Measurements from ENCODE around the gene FEM1B. TPM values are rescaled to one million over a fixed set of nuclear protein-coding genes. Genes with fewer than 3 reads are reported as not detected.

FEM1B gene
- polyA plus RNA-seq, 4 donors: 50.1 to 66.4 (median 56.0) TPM

DNA sequence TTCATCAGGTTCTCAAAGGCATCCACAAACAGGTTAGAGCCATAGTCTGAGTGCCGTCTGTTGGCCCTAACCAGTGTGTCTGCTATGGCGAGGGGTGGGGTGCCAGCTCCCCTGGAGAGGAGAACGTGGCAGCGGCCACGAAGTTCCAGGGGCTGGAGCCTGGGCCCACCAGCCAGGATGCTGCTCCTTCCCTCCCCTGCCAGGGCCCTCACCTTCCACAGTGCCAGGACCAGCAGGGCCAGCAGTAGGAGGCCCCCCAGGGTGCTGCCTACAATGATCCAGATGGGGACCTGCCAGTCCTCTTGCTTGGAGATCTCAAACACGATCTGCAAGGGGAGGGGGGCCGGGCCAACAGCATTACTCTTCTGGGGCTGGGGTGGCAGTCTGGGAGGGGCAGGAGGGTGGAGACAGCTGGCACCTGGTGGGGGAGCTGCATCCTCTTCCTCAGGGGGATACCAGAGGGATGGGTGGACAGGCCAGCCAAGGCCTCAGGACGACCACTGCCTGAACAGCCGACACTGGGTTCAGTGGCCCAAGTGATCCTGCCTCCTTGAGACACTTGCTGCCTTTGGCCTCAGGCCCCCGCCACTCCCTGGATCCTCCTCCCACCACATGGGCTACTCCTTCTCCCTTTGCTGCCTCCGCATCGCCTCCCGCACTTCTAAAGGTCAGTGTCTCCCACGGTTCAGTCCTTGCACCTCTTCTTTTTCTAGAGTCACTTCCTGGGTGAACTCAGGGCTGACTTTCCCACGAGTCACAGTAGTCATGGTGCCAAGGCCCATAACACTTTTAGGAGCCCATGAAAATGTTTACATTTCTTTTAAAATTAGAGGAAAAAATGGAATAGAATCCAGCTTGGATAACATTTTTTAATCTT lies 26.3 kb downstream of the FEM1B start:
- no peak for DNase-seq (ENCODE audit: low read depth in 4 of 4, low spot score in 2 of 4)

DNA sequence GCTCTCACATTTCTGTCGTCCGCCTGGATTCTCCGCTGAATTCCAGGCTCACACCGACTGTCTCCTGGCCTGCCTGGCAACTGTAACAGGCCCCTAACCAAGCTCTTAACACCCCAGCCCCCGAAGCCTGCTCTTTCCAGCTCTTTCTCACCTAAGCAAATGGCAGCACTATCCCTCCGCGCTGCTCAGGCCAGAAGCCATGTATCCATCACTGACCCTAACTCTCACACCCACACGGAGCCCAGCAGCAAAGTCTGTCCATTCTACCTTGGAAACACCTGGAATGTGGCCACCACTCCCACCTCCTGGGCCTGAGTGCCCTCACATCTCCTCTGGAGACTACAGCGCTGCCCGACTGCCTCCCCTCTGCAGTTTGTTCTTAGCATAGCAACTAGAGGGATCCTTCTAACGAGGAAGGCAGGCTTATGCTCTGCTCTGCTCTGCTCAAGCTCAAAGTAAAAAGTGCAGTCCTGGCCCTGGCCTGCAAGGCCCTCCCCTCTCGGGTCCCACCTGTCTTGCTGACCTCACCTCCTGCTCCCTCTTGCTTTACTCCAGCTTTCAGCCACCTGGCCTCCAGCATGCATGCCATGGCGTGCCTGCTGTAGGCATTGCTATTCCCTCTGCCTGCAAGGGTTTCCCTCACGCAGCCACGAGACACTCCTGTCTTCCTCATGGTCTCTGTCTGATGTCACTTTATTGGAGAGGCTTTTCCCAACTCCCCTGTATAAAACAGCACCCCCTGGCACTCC lies 27.2 kb downstream of the FEM1B start:
- no peak for DNase-seq (ENCODE audit: low read depth in 4 of 4, low spot score in 2 of 4)

DNA sequence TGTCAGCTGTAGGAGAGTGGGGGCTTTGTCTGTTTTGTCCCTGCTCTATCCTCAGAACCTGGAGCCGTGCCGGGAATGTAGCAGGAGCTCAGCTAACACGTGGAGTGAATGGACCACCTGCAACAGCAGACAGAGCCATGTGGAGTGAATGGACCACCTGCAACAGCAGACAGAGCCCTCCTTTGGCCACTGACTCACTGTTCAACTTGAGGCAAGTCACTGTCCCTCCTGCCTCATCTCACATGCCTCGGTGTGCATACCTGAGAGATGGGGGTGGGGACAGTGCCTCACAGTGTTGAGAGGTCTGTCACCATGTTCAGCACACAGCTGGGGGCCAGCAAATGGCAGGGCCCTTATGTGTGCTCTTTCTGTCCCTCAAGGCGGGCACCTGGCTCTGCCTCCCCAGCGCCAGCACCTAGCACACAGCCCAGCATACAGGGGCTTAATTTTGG lies 27.9 kb downstream of the FEM1B start:
- DNase-seq (ENCODE audit: low read depth in 4 of 4, low spot score in 2 of 4): no peak

DNA sequence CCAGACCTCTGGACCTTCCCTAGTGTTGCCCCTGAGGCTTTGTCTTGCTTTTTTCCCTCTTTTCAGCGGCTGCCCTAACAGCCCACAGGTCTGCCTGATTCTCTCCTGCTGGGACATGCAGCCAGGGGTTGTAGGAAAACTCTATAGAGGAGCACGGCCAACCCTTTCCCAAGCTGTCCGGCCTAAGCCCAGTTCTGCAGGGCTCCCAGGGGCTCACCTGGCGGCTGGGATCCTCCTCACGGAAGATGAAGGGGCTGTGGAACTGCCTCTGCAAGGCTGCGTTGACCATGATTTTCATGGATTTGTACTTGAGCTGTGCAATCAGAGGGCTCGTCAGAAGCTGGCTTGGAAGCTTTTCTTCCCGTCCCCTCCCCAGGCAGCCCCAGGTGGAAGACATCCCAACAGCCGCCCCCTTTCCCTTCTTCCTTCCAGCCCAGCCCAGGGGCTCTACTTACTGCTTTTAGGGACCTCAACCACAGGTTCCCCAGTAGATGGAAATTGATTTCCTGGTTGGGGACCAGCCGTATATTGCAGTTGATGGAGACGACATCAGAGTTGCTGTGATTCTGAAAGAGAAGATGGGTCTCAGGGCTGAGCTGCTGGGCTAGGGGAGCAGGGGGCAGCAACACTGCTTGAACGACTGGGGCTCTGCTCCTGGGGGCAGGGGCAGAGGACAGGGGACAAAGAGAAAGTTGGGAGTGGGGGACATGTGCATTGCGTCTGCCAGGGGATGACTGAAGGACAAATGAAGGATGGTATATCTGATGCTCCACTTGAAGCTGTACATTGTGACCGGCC lies 29.8 kb downstream of the FEM1B start:
- DNase-seq (ENCODE audit: low read depth in 4 of 4, low spot score in 2 of 4): no peak

DNA sequence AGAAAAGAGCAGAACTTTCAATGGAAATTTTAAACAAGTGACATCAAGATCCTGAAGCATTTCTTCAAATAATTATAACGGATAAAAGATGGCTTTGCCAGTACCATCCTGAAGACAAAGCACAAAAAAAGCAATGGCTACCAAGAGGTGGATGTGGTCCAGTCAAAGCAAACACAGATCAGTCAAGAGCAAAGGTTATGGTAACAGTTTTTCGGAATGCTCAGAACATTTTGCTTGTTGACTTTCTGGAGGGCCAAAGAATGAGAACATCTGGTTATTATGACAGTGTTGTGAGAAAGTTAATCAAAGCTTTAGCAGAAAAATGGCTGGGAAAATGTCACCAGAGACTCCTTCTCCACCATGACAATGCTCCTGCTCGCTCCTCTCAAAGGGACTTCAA lies 31.5 kb downstream of the FEM1B start:
- DNase-seq (ENCODE audit: low read depth in 4 of 4, low spot score in 2 of 4): no peak

DNA sequence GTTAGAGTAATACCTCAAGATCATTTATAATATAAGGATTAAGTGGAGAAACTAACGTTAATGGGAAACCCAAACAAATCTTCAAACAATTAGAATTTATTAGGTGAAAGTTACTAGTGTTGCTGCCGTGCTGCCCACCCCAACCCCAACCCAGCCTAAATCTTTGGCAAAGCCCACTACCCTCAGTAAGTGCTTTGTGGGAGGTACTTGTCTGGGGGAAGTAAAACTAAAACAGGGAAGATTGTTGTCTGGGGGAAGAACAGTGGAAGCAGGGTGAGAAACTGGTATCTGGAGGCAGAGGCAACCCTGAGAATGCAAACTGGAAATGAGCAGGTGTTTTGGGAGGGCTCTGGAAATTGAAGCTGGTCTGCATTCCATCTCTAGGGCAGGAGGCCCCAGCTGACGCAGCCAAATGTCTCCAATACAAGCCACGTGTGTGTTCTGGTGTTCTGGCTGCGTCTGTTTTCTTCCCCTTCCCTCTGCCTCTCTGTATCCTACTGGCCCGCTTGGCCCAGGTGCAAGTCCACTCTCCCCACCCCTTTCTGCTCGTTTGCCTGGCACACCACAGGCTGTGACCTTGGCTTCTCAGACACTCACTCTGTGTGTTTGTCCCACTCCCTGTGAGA lies 32.7 kb downstream of the FEM1B start:
- DNase-seq (ENCODE audit: low read depth in 4 of 4, low spot score in 2 of 4): no peak

DNA sequence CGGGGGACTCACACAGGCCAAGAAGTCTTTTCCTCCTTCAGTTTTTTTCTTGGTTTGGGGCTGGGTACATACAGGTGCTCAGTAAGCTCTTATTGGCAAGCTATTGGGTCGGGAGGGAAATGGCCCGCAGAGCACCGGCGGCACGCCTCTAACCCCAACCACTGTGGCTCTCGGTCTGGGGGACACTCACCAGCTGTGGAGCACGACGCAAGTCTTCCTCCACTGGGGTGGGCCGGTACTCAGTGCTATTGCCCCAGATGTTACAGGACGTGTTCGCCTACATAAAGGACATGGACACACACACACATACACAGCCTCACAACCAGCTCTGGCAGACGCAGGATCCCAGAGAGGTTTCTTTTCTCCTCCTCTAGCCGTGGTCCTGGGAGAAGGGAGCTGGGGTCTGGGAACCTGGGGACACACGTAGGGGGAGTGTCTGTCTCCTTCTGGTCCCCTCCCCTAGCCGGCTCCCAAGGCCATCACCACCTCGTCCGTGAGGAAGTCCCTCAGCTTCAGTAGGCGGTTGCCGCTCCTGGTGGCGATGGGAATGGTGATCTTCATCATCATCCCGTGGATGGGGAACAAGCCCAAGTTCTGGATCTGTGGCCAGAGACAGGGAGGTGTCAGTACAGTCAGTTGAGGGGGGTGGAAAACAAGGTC lies 33.4 kb downstream of the FEM1B start:
- DNase-seq (ENCODE audit: low read depth in 4 of 4, low spot score in 2 of 4): no peak

DNA sequence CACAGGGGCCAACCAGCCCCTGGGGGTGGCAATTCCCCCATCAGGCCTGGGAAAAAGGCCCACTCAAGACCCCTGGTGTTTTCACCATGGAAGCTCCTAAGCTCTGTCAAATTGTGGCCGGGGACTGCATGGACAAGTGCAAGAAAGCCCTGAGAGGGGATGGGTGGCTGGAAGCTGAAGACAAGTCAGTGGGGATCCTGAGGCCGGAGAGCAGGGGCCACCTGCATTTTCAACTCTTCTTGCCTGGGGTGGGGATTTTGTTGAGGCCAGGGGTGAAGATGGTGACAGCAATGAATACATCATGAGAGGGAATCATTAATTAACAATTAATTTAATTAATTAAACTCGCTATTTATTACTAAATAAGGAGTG lies 33.9 kb downstream of the FEM1B start:
- DNase-seq (ENCODE audit: low read depth in 4 of 4, low spot score in 2 of 4): no peak

DNA sequence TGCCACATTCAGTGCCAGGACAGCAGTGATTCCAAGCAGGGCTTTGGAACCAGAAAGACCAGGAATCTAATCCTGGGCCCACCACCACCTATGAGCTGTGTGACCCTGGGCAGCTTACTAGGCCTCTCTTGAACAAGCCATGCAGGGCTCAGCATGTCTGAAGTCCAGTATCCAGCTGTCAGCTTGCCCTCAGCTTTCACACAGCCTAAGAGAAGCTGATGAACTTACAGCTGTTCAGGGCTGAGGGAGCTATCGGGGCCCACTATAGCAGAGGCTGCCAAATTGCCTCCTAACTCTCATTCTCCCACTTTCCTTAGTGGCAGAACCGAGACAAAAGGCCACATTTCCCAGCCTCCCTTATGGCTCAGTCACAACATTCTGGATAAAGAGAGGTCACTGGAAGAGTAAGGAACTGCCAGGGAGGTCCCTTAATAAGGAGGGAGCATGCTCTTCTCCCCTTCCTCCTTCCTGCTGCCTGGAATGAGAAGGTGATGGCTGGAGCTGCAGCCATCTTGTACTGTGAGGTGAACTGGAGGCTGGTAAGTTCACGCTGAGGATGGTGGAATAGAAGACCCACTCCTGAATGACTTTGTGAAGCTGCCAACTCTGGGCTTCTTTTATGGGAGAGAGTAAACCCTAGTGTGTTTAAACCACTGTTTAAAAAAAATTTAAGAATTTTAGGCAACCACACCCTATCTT lies 34.5 kb downstream of the FEM1B start:
- DNase-seq (ENCODE audit: low read depth in 4 of 4, low spot score in 2 of 4): no peak

DNA sequence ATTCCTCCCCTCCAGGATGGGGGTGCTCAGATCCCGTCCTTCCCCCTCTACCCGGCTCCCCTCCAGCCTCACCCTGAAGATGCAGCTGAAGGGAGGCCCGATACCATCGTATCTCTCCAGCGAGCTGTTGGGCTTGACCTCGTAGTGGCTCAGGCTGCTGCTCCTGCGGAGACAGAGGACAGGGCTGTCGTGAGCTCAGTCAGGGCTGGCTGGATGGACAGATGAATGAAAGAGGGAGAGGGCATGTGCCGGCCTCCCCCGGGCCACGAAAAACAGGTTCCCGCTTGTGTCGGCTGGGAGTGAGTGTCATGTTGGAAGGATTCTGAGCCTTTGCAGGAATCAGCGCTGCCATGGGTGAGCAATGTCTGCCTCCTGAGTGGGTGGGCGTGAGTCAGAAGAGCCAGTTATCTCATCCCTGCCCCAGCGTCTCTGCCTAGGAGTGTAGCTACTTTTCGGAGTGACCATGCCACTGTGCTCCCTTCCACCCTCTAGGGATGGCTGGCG lies 35.2 kb downstream of the FEM1B start:
- DNase-seq (ENCODE audit: low read depth in 4 of 4, low spot score in 2 of 4): no peak

DNA sequence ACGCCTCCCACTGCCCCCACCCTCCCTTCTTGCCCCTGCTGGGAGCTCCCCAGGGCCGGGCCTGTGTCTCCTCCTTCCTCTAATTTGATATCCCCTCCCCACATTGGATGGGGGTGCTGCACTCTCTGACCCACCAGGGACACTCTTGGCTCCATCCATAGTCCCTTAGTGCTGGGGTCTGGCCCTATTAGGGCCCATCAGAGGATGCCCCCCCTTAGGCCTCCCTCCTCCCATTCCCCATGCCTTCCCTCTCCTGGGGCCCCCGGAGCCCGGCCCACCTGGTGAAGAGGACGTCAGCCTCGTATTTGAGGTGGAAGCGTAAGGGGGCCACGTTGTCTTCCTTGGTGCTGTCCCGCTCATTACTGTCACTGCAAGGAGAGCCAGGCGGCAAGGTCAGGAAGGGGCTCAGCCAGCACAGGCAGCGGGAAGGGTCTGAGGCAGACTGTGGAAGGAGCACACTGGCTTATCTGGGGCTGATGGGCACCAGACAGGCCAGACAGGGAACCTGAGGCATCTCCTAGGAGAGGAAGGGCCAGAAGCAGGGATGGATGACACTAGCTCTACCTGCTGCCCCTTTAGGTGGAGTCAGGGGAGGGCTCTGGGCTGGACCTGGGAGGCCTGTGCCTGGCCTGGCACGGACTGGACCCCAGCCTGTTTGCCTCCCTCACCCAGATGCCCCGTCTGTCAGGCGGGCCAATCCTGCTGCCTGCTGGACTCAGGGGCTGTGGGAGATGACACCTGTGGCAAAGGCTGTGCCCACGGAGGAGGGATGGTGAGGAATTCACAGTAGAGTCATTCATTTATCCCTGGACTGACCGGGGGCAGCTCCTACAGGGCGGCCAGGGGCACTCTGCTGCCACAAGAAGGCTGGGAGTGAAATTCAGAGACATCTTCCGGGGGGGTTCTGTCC lies 36.2 kb downstream of the FEM1B start:
- DNase-seq (ENCODE audit: low read depth in 4 of 4, low spot score in 2 of 4): no peak

DNA sequence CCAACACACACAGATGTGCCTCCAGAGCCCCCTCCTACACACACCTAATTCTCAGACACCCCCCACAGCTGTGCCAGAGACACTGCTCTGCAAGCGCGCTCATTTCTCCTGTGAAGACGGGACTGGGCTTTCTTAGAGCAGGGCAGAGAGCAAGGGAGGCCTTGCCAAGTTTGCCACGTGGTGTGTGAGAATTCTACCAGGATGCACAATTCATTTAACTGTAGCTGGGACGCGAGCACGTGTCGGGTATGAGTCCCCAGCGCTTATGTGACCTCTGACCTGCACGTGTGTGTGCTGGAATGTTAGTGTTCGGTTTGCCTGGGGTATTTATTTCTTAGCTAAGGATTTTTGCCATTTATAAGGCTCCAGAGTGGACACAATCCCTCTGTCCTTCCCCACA lies 37.0 kb downstream of the FEM1B start:
- DNase-seq (ENCODE audit: low read depth in 4 of 4, low spot score in 2 of 4): no peak

DNA sequence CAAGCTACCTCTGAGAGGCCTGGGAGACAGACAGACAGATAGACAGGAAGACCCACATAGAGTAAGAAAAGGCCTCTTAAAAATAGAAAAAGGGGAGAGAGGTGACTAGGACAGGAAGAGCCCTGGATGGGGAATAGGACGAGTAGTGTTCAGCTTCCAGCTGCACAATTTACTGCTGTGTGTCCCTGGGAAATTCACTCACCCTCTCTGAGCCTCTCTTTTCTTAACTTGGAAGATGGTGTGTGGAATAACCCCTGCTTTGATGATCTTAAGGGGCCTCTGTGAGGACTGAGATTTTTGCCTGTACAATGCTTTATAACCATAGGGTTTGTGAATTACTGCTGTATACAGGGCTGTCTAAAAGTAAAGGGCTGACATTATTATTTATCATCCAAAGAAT lies 37.5 kb downstream of the FEM1B start:
- DNase-seq (ENCODE audit: low read depth in 4 of 4, low spot score in 2 of 4): no peak

DNA sequence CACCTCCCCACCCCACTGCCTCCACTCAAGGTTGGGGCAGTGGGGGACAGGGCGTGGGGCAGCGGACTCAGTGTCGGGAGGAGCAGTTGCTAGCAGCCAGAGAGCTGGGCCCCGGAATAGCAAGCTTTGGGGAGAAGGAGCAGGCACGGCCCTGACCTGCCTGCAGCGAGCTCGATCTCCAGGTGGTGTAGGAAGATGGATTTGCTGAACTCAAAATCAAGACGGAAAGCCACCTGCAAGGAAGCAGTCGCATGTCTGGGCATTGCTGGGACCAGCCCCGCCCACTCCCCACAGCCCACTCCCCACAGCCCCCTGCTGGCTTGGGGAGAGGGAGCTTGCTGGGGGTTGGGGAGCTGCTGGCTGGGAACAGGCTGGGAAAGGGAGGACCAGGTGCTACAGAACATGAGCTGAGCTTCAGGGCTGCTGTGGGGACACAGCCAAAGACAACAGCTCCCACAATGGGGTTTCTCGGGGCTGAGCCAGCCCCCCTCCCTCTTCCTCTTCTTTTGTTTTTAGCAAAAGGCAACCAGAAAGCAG lies 38.0 kb downstream of the FEM1B start:
- DNase-seq (ENCODE audit: low read depth in 4 of 4, low spot score in 2 of 4): no peak

DNA sequence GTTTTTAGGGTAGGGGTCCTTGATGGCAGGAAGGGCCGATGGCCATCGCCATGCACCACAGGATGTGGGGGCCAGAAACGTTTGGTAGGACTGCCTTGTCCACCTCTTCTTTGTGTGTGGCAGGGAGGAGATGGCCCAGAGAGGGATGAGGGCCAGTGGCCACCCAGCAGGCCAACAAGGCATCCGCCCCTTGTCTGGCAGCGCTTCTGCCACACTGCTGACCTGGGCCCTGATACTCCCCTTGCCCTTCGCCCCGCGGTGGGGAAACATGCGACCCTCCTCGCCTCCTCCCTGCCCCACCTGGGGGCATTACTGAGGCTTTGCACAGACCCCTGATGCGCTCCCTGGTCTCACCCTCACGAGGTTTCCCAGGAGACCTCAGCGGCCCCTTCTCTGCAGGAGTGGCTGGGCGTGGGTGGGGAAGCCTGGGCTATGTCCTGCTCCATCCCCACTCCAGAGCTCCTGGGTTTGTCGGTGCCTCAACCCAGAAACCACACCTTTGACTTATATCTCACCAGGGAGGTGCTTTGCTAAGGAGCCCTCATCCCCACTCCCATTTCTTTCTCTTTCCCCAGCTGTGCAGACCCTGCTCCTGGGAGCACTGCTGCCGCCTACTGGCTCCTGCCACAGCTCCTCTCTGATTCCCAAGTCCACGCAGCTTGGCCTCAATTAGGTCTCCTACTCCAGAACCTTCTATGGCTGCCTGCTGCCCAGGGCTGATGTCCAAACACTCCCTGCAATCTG lies 38.7 kb downstream of the FEM1B start:
- no peak for DNase-seq (ENCODE audit: low read depth in 4 of 4, low spot score in 2 of 4)

DNA sequence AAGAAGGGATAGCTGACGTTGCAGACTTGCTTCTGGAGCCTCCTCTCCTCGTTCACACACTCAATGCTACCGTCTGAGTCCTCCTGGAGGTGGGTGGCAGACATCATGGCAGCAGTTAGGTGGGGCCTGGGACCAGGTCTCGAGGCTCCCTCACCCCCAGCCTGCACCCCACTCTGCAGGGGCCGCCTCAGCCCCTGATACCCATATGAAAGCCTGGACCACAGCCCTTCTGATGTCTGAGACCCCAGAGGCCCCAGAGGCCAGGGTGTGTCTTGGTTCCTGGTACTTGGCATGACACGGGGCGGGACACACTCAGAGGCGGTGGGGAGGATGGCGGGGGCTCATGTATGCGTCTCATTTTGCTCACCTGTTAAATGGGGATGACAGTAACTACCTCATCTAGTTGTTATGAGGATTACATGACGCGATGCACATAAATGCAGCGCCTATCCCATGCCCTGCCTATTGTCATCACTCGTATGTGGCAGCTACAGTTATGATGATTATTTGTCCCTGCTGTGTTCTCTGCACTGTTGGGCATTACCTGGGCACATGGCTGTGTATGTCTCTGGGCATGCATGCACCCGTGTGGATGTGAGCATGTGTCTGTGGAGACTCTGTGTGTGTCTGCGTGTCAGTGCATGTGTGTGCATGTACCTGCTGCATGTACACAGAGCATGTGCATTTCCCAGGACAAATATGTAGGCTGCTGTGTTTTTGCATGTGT lies 39.9 kb downstream of the FEM1B start:
- no peak for DNase-seq (ENCODE audit: low read depth in 4 of 4, low spot score in 2 of 4)
